GM21717 (cell line): ENCODE measurements around the gene EGLN2.
"Not testable (repeated sequence)": the region's sequence is repeated elsewhere in the genome, so short reads cannot be mapped to it uniquely, and the experiment has no call there.

Experiments
- ATAC-seq: cut with Tn5 transposase; IDR thresholded peaks from one replicate; pipeline ENCODE4 v1.9.1; 2021; ENCODE audit warnings: mild to moderate bottlenecking, moderate library complexity; ENCODE audit not compliant: unreplicated experiment

The EGLN2 gene

GRCh38 chr19:40815223-40815622 lies 16.2 kb downstream of the EGLN2 start:
- no peak for ATAC-seq

- ATAC-seq: not testable (repeated sequence)
Observed at GRCh38 chr19:40818480-40819399, 19.7 kb downstream of the EGLN2 start.

- ATAC-seq: not testable (repeated sequence)
Observed at GRCh38 chr19:40819479-40820234, 20.7 kb downstream of the EGLN2 start.

- ATAC-seq: no peak
Observed at GRCh38 chr19:40822161-40822560, 23.2 kb downstream of the EGLN2 start.

- not testable (repeated sequence) for ATAC-seq
Observed at GRCh38 chr19:40822704-40823553, 23.9 kb downstream of the EGLN2 start.

- ATAC-seq: not testable (repeated sequence)
Observed at GRCh38 chr19:40824916-40825315, 25.9 kb downstream of the EGLN2 start.

- ATAC-seq: not testable (repeated sequence)
Observed at GRCh38 chr19:40825460-40826095, 26.6 kb downstream of the EGLN2 start.

GRCh38 chr19:40826312-40826698 lies 27.3 kb downstream of the EGLN2 start:
- ATAC-seq: not testable (repeated sequence)

GRCh38 chr19:40826699-40827385 lies 27.9 kb downstream of the EGLN2 start:
- ATAC-seq: not testable (repeated sequence)

- no peak for ATAC-seq
Observed at GRCh38 chr19:40827386-40828247, 28.6 kb downstream of the EGLN2 start.

GRCh38 chr19:40829205-40829604 lies 30.2 kb downstream of the EGLN2 start:
- no peak for ATAC-seq

- not testable (repeated sequence) for ATAC-seq
Observed at GRCh38 chr19:40830741-40831140, 31.8 kb downstream of the EGLN2 start.

GRCh38 chr19:40831502-40832430 lies 32.8 kb downstream of the EGLN2 start:
- no peak for ATAC-seq

GRCh38 chr19:40832431-40832790 lies 33.4 kb downstream of the EGLN2 start:
- not testable (repeated sequence) for ATAC-seq

GRCh38 chr19:40833728-40834533 lies 34.9 kb downstream of the EGLN2 start:
- ATAC-seq: not testable (repeated sequence)

- ATAC-seq: no peak
Observed at GRCh38 chr19:40836754-40837429, 37.9 kb downstream of the EGLN2 start.
